Left renal pelvis (tissue), 4 donors: ENCODE data around the gene PARL. TPM values are rescaled to one million over a fixed set of nuclear protein-coding genes. Genes with fewer than 3 reads are reported as not detected.
"Not testable (repeated sequence)": the region's sequence is repeated elsewhere in the genome, so short reads cannot be mapped to it uniquely, and the experiment has no call there.

Source experiments
- DNase-seq, 4 donors: peaks; one replicate each; pipeline ENCODE4 v3.0.0-alpha.2; 2013; ENCODE audit warnings: low read depth in 4 of 4, low spot score in 3 of 4
- polyA plus RNA-seq, 4 donors: library from polyadenylated mRNA; unstranded; fragments of 120-200 nt; gene quantifications; one replicate each; pipeline ENCODE4 v1.2.1, GENCODE V29; 2013; ENCODE audit not compliant: insufficient read length in 4 of 4

The PARL gene
- polyA plus RNA-seq, 4 donors, result 47.7 to 56.9 (median 54.9) TPM

- no peak for DNase-seq
Observed at GRCh38 chr3:183796372-183796771, 88.3 kb downstream of the PARL start.

GRCh38 chr3:183794452-183794851 is 90.2 kb downstream of the PARL start:
- no peak for DNase-seq

- no peak for DNase-seq
Observed at GRCh38 chr3:183792976-183793375, 91.7 kb downstream of the PARL start.

- DNase-seq, result no peak
Observed at GRCh38 chr3:183790700-183791099, 94.0 kb downstream of the PARL start.

GRCh38 chr3:183789826-183790225 is 94.9 kb downstream of the PARL start:
- no peak for DNase-seq

- DNase-seq, result not testable (repeated sequence)
Observed at GRCh38 chr3:183784503-183784902, 100.2 kb downstream of the PARL start.

- DNase-seq, result no peak
Observed at GRCh38 chr3:183782576-183783276, 102.0 kb downstream of the PARL start.

GRCh38 chr3:183781246-183781645 is 103.4 kb downstream of the PARL start:
- no peak for DNase-seq

GRCh38 chr3:183779896-183780465 is 104.7 kb downstream of the PARL start:
- DNase-seq, result no peak

Other genes starting within 250 kb of the PARL start
- gene KLHL24, start 249.3 kb downstream of the PARL start, polyA plus RNA-seq, result 10 to 100 TPM; 40.5 to 53.9 (median 47.2) TPM
- gene YEATS2, start 187.1 kb downstream of the PARL start, polyA plus RNA-seq, result 10 to 100 TPM; 27.2 to 41.8 (median 35.2) TPM
- gene MAP6D1, start 59.3 kb downstream of the PARL start, polyA plus RNA-seq, result 1 to 10 TPM in 1 of 4 donors, under 1 TPM in 2, not detected in 1; 0.47 to 2.5 (median 0.72) TPM
- gene ABCC5, start 133.0 kb upstream of the PARL start, polyA plus RNA-seq, result 10 to 100 TPM; 45.2 to 77.9 (median 54.8) TPM
- gene HTR3D, start 146.9 kb upstream of the PARL start, polyA plus RNA-seq, result not detected
- not detected for gene HTR3C, start 168.2 kb upstream of the PARL start, polyA plus RNA-seq
- gene HTR3E, start 212.2 kb upstream of the PARL start, polyA plus RNA-seq, result under 1 TPM in 1 of 4 donors, not detected in 3; 0.11 TPM